Endometrium (tissue), 2 donors: ENCODE measurements around the gene USH2A.

Experiments used
- FAIRE-seq: peaks from 2 replicates; lab custom pipeline; 2012; peaks lifted over from hg19 to GRCh38; lab: Jason Lieb, UNC
- donor health status: control.
- donor health status: control.

The USH2A gene

DNA sequence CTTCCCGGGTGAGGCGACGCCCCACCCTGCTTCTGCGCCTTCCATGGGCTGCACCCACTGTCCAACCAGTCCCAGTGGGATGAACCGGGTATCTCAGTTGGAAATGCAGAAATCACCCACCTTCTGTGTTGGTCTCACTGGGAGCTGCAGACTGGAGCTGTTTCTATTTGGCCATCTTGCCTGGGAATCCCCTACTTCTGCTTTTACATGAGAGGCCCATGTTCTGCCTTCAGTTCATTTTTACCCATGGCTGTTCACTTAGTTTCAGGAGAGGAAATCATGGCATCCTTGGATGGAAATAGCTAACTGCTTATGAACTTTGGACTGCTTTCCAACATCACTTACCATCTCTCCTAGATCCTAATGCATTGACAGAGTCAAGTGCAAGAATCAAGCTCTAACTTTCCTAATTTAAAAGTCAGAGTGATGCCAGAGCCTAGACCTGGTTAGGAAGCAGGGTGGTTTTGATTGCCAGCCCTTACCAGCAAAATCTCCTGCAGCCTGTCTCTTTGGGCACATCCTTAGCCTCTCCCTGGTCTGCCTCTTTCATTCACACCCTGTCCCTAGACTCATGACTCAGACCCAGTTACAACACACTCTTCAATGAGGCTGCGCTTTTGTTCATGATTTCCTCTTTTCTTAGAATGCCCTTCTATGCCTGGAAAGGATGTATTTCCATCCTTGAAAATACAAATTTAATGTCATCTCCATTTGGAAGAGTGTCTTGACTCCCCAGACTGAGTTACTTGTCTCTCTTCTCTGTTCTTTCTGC lies 719.0 kb downstream of the USH2A start:
- FAIRE-seq, result no peak

DNA sequence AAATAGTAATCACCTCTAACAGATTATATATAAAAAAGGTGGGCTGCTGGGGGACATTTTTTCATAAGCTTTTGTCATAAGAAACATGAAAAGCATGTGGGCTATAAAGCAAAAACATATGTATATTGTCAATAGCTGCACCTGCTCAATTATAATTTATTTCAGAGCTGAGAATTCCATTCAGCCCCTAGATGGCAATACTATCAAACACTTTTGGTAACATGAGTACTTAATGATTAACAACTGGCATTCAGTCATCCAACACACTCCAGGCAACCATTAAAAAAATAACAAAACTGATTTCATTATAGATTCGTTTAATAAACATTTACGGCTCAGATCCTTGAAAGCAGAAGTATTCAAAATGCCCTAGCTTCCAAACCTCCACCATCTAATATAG lies 741.0 kb downstream of the USH2A start:
- no peak for FAIRE-seq

DNA sequence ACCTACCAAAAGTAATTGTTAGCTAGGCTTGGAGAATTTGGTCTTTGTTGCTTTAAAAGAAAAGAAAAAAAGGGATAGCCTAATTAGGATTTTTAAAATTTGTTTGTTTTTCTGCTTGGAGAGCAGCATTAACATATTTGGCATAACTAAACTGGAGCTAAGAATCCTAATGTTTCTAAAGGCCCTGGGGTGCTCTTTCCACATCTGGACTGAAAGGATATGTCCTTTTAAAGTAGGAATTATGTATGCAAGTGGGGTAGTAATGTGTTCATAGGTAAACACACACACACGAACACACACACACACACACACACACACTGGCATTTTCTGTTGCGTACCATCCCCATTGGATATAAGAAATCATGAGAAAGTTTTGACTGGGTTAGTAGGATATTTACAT lies 742.2 kb downstream of the USH2A start:
- FAIRE-seq, result no peak

DNA sequence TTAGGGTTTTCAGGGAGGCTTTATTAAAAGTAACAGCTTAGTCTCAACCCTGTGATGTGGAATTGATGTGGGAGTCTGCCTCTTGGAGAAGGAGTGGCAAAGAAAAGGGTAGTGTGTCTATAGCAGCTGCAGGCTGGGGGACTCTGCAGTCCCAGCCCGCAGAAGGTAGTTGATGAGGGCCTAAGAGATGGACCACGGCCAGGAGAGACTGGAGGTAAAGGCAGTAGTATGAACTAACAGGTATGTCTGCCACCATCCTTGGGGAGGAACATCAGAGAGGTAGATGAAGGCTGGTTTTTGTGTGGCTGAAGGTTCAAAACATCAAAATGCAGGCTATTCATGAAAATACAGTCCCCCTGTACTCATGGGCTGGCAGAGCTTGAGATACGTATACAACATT lies 744.0 kb downstream of the USH2A start:
- no peak for FAIRE-seq

DNA sequence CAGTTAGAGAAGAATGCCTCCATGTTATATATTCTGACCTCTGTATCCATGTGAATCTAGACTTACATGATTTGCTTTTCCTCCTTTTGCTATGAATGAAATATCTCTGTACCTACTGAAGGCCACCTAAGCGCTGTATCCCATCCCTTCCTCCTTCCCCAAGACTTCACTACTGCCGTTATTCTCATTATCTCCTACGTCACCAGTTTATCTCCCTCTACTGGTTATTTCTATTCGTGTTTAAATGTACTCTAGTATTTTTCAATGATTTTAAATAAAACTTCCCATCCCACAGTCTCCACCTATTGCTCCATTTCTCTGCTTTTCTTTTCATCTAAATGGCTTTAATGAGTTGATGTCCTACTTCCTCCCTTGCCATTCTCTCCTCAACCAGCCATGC lies 746.1 kb downstream of the USH2A start:
- no peak for FAIRE-seq

DNA sequence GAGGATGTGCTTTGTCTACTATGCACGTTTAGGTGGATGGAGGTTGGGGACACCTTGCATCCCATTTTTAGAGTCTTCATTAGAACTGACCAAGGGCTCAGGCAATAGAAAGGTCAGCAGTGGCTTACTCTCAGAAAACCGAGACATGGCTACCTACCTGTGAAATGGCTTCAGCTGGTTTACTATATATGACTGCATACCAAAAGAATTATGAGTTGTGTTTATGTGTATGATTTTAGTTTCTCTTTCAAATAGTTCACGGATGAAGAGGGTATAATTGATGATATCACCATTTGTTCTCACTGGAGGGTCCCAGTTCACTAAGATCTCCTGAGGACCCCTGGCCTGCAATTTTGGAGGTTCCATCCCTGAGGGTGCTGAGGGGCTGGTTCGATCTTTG lies 749.3 kb downstream of the USH2A start:
- no peak for FAIRE-seq

DNA sequence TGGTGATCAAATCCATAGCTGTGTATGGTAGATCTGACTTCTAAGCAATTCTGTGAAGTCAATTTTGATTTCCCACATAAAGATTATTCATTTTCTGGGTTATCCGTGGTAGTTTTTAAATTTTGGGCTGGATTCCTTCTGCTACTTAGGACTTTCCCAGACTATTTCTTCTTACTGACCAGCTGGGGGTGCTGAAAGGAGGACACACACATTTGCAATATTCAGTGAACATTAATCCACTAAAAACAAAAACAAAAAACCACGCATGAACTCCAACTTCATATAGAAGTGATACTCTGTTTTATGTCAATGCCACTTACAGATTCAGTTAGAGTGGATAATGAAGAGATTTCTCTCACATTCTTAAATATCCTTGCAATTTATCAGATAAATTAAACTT lies 750.8 kb downstream of the USH2A start:
- no peak for FAIRE-seq

DNA sequence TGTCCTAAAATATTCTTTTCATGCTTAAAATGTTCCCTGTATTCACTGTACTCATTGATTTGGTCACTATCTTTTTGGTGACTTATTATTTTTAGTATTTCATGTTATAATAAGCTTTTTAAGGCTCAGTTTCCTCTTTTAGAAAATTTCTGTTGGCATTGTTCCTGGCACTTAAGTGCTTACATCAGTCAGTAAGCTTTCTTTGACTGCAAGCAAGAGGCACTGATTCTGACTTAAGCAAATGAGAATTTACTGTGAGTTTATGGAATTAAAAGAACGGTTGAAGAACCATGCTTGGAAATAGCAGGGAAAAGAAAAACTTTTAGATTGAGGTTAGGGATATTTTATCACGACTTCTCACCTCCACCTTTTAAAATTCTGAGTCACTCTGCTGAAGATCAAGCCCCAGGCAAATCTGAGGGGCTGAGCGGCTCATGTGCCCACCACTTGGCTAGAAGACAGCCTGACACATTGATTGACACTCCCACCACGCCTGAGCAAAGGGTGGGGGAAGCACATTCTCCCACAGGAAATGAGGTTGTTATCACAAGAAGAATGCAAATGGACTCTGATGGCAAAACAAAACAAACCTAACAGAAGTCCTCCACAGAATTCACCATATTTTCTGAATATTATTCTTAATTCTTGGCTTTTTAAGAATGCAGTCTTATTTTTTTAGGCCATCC lies 753.3 kb downstream of the USH2A start:
- FAIRE-seq, result no peak

DNA sequence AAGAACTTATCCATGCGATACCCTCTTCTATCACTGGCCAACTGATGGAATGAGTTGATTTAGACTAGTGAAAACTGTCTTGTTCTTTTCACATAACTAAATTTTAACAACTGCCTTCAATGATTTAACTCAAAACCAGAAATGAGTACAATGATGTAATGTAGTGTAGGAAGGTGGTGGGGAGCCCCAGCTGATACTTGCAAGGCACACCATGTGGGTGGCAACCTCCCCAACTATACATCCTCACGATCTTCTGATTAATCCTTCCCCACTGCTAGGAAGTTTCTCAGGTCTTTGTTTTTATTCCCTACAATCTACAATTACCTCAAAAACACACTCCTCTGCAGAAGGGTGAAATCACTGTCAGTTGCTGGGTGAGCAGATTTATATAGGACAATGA lies 755.5 kb downstream of the USH2A start:
- no peak for FAIRE-seq

DNA sequence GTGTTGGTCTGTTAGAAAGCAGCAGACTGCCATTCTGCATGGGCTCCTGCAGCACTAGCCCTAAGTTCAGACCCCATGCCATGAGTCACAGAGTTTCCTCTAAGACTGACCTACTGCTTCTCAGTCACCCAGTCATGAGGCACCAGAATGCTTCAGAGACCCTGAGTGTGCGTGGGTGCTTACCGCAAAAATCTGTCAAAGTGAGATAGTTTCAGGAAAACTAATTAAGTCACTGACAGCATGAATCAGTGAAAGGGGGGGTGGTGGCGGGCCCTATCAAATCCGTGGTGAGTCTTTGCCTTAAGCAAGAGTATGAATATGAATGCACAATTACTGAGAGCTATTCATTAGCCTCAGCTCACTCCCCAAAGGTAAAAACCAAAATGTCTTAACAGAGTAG lies 758.0 kb downstream of the USH2A start:
- no peak for FAIRE-seq

DNA sequence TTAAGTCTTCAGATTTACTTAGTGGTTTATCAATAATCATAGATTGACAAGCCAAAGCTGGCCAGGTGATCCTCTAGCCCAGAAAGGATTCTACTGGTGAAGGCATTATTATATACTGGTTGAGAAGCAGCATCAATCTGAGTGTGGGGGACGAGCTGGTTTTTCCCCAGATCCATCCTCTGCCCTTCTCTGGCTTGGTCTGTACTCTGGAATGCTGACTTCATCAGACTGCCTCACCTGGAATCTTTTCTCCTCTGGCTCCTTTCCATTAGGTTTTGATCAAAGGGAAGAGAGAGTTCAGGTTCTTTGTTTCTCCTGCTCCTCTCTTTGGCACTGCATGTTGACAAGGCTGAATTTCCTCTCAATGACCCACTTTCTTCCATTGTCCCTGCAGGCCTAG lies 762.2 kb downstream of the USH2A start:
- FAIRE-seq, result no peak

DNA sequence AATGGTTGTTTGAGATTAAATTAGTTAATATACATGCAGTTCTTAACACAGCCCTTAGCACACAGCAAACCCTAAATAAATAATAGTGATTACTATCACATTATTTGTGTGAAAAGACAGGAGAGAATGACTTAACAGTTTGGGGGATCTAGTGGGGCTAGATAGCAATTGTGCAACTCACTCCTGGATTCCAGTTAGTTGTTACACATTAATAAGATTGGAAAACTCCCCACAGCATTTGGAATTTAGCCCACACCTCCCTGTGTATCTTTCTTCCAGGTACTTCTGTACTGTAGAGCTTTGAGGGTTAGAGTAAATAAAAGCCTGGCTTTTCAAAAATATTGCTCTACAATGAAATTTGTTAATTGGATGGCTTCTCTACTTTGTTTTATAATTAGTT lies 763.0 kb downstream of the USH2A start:
- FAIRE-seq, result no peak

DNA sequence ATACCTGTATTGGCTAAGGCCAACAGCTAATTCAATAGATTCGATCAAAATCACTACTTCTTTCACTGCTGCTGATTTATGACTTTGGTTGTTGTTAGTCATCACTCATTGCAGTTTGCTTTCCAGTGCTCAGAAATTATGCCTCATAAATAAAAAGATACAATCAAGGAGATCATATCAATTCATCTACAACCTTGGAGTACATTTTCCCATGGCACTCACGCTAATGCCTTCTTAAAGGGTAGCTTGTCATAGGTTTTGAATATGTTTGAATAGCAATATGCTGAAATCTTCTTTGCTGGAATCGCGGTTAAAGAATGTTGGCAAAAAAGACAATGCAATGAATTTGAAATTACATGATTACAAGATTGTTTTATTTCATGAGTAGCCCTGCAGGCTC lies 766.2 kb downstream of the USH2A start:
- FAIRE-seq, result no peak

DNA sequence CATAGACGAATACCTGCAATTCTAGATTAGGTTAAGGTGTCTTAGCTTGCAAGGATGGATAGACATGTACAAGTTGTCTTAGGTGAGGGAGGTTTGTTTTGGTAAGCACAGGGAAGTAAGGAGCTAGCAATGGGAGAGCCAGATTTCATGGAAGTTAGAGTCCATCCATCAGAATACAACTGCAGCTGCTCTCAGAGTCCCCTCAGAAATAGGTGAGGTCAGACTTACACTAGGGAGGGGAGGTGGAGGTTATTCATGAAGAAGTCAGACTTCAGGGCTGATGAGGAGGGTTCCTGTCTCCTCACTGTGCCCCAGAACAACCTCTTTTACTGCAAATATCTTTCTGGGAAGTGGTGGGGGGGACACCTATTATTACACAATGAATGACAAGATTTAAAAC lies 770.9 kb downstream of the USH2A start:
- no peak for FAIRE-seq

DNA sequence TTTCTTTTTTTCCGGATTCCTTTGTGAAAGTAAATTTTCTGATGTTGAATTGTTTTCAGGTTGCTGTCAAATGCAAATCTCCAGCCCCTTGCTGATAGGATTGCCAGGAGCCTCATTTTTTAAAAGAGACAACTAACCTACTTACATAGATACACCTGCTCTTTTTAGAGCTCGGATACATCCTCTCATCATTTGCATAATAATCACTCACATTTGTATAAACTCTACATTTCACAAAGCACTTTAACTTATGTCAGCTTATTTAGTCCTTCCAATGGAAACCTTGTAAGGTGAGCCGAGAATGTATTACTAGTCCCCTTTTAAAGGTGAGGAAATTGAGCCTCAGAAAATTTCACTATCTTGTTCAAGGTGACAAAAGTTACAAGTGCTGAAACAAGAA lies 771.4 kb downstream of the USH2A start:
- FAIRE-seq, result no peak

DNA sequence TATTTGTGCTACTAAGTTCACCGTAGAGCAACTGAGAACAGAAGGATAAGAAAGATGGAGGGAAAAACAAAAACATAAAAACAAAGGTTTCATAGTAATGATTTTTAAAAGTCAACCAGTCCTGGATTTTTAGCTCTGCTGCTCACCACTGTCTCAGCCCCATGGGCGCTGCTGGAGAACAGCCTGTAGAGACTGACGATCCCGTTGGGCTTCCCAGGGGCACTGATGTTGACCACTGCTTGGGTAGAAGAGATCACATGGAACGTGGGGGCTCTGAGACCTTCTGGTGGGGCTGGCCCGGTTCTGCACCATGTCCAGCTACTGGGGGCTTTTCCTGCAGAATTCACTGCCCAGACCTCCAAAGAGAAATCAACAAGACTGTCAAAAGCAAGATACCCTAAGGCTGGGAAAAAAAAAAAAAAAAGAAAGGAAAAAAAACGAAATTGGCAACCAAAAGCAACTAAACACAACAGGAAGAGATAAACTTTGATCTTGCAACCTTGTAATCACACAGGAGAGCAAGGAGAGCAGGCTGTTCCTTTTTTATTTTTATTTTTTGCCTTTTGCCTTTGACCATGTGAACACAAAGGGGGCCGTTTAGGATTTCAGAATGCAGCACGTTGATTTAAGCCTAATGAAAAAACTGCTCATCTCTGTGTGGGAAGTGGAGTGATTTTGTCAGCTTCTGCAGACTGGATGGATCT lies 772.6 kb downstream of the USH2A start:
- FAIRE-seq, result no peak

DNA sequence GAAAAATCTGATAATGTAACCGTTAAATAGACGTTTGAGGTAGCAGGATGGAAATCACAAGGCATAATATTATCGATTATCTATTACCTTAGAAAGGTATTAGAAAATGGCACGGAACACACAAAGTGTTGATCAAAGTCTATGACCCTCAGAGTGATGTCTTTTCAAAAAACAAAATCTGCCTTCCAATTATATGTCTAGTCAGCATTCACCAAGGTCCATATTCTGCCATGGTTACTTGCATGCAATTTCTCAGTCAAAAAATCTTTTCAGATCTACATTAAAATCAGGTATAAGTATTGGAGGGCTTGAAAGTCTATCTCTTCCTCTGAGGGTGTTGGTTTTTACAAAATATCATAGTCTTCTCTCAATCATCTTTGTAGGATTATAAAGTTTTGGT lies 774.3 kb downstream of the USH2A start:
- FAIRE-seq, result no peak

DNA sequence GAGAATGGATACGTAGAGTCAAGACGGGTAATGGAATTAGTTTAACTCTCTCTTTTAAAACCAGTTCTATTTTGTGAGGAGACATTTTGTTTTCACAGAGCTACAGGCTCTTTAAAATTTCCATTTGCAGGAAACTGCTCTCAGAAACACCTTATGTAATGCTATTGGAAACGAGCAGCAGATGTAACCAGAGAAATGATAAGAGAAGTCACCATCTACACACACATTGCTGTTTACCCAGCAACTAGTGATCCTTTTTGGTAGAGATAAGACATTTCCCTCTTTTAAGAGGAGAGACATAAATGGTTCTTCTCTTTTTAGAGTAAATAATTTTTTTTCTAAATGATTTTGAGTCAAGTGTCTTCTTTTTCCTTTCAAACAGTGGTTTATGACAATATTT lies 775.5 kb downstream of the USH2A start:
- no peak for FAIRE-seq

DNA sequence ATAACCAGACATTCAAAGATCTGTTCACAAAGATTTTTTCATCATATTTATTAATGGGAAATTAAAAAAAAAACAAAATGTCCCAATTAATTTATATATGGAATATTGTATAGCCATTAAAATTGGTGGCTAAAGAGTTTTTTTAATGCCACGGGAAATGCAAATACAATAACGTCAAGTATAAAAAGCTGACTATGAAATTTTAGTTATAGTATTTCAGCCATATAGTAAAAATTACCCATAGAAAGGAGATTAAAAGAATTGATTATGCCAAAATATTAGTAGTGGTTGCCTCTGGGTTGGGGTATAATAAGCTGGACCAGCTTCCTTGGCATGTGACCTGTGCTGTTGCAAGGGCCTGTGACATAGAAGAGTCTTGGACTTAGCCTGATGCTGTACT lies 777.4 kb downstream of the USH2A start:
- FAIRE-seq, result no peak

DNA sequence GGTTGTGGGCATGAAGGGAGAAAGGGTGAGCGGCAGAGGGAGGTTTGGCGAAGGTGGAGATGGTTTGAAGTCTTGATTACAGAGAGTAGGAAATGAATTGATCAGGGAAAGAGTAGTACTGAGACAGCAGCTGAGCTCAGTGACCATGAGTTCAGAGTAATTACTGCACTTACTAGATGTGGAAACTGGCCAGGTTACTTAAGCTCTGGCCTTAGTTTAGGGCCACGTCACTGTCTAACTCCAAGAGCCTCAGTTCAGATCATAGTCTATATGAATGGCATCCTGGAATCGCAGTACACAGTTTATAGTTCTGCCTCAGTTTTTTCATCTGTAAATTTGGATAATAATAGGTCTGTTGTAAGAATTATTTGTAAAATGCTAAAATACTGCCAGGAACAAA lies 778.1 kb downstream of the USH2A start:
- no peak for FAIRE-seq

DNA sequence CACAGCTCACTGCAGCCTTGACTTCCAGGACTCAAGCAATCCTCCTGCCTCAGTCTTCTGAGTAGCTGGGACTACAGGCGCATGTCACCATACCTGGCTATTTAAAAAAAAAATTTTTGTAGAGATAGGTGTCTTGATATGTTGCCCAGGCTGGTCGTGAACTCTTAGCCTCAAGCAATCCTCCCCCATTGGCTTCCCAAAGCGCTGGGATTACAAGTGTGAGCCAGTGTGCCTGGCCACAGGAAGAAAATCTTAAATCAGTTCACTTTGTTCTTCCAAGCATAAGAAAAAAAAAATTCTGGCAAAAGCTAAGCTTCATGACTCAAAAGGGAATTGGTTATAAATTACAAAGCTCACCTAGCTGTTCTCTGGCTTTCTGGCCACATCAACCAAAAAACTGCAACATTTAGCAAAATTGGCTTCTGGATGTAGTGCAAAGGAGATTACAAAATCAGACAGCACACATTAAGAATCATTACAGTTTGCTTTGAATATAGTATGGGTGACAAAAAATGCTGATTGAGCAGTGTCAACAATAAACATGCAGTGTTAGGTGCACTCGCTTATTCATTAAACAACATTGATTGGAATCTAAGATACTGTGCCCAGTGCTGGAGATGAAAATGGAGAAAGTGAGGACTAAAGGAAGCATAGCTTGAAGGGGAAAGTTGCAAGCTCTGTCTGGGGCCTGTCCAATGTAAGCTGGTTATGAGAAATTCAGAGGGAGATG lies 779.5 kb downstream of the USH2A start:
- FAIRE-seq, result no peak

DNA sequence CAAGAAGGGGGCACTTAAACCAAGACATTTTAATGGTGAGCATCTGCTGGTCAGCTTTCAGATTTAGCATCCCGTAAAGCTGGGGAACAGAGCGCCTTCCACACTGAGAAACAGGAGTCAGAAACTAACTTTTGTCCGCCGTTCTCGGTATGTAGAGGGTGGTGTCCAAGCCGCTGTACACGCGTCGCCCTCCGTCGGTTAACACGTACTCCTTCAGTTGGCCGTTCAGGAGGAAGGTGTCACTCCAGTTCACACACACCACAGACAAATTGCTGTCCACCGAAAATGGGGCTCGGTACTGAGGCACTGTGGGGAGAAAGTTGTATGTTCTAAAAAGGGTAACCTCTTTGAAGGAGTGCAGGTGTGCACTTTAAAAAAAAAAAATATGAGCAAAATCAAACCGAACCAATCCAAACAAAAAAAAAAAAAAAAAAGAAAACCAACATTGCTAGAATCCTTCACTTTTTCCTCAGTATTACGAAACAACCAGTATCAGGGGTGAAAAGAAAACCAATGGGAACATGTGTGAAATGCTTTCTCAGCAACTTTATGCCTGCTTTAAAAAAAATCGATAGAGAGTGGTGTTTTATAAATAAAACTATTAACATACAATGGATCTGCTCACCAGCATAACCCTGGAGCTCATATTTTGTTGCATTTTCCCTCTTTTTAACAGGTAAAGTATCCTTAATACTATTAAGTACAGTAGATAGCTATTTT lies 782.7 kb downstream of the USH2A start:
- no peak for FAIRE-seq
